Colonic mucosa (tissue), 4 donors: ENCODE results near the gene HSPA9. TPM values are rescaled to one million over a fixed set of nuclear protein-coding genes. Genes with fewer than 3 reads are reported as not detected.

ENCODE experiments used
- DNase-seq: peaks from one replicate; pipeline ENCODE4 v3.0.0-alpha.2; 2020
- H3K27ac ChIP-seq: fragments of 200-600 bp; one replicate; pipeline ENCODE4 v1.8.0; 2021
- H3K27me3 ChIP-seq: fragments of 200-600 bp; one replicate; pipeline ENCODE4 v1.8.0; 2021
- H3K36me3 ChIP-seq: fragments of 200-600 bp; one replicate; pipeline ENCODE4 v1.8.0; 2021
- H3K4me1 ChIP-seq: fragments of 200-600 bp; one replicate; pipeline ENCODE4 v1.8.0; 2021; ENCODE audit warnings: mild to moderate bottlenecking
- H3K4me3 ChIP-seq: fragments of 200-600 bp; one replicate; pipeline ENCODE4 v1.8.0; 2021
- H3K9ac ChIP-seq, 2 donors: one replicate each; pipeline ENCODE4 v1.7.0; 2013; ENCODE audit warnings: control low read depth in 2 of 2, low read depth in 2 of 2, low read length in 2 of 2
- H3K9me3 ChIP-seq: fragments of 200-600 bp; one replicate; pipeline ENCODE4 v1.8.0; 2021
- intact Hi-C: fragments of 100-400 bp; cut with DNase I; formaldehyde crosslinking; loops from one replicate; pipeline ENCODE4 v1.14.1; 2022
- total RNA-seq, 2 donors: library from RNA; stranded (reverse); fragmentation: NEBNext Ultra II Directional in 1 of 2; extraction: Animal tissue kit (Norgen Biotek cat#: 25700) in 1 of 2; gene quantifications; one replicate each; pipeline ENCODE4 v1.2.1, GENCODE V29; 2021
- TF ChIP-seq, protein P1 (sequence below): fragments of 200-600 bp; IDR thresholded peaks from one replicate; pipeline ENCODE4 v1.8.0; 2022; ENCODE audit warnings: antibody characterized with exemption, mild to moderate bottlenecking
- donor health status: healthy.
- donor health status: DM: no; HTN: no; CAD: no.
- donor health status: DM: no; HTN: no; CAD: no.

The HSPA9 gene
- total RNA-seq, 2 donors from 2014 or later, result 196 to 289 TPM

DNA sequence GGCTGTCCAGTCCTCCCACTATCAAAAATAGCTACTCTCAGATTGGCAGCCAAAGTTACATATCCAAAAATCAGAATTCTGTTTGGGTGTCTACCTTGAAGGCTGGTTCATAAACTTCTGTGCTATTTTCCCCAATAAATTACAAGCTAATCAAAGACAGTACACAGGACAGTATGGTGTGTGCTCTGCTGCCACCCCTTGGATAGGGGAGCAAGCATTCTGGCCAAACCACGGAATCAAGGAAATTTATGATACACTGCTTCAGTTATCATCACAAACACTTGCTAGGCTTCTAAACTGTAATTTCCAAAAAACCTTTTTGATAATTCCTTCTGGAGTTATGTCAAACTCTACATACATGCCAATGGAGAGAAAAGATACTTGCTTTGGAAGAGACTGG is 48.0 kb downstream of the HSPA9 start:
- no peak overlapping the region for H3K27ac ChIP-seq
- H3K36me3 ChIP-seq, result no peaks in the 10 kb centered on the region
- no peak overlapping the region for H3K9ac ChIP-seq
- TF ChIP-seq, protein P1, sequence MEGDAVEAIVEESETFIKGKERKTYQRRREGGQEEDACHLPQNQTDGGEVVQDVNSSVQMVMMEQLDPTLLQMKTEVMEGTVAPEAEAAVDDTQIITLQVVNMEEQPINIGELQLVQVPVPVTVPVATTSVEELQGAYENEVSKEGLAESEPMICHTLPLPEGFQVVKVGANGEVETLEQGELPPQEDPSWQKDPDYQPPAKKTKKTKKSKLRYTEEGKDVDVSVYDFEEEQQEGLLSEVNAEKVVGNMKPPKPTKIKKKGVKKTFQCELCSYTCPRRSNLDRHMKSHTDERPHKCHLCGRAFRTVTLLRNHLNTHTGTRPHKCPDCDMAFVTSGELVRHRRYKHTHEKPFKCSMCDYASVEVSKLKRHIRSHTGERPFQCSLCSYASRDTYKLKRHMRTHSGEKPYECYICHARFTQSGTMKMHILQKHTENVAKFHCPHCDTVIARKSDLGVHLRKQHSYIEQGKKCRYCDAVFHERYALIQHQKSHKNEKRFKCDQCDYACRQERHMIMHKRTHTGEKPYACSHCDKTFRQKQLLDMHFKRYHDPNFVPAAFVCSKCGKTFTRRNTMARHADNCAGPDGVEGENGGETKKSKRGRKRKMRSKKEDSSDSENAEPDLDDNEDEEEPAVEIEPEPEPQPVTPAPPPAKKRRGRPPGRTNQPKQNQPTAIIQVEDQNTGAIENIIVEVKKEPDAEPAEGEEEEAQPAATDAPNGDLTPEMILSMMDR, result no peak
- intact Hi-C loops, result no loop called here
- H3K9me3 ChIP-seq, result no peaks in the 10 kb centered on the region
- no peak overlapping the region for H3K4me3 ChIP-seq
- no peaks in the 10 kb centered on the region for H3K27me3 ChIP-seq
- no peak for DNase-seq
- H3K4me1 ChIP-seq, result no peaks in the 10 kb centered on the region

DNA sequence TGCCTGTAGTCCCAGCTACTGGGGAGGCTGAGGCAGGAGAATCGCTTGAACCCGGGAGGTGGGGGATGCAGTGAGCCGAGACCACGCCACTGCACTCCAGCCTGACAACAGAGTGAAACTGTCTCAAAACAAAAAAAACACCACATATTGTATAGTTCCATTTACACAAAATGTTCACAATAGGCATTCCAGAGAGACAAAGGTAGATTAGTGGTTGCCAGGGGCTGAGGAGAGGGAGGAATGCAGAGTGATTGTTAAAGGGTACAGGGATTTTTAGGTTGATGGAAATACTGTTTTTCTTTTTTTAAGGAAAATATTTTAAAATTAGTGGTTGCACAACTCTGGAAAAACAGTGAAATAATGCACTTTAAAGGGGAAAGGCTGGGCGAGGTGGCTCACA is 51.8 kb downstream of the HSPA9 start:
- no peak for DNase-seq
- intact Hi-C loops, result no loop called here
- Histone ChIP-seq H3K4me1 (no peaks in the 10 kb centered on the region), H3K36me3 (no peaks in the 10 kb centered on the region), H3K4me3 (no peak overlapping the region), H3K27ac (no peak overlapping the region), H3K9ac (no peak overlapping the region), H3K27me3 (no peaks in the 10 kb centered on the region), H3K9me3 (no peaks in the 10 kb centered on the region)
- TF ChIP-seq, protein P1, result no peak

DNA sequence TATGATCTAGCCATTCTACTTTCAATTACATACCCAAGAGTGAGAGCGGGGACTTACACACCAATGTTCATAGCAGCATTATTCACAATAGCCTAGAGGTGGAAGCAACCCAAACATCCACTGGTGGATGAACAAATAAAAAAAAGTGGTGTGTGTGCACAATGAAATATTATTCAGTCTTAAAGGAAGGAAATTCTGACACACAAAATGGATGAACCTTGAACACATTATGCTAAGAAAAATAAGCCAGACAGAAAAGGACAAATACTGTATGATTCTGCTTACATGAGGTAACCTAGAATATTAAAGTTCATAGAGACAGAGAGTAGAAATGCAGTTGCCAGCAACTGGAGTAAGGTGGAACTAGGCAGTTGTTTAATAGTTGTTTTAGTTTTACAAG is 54.2 kb downstream of the HSPA9 start:
- intact Hi-C loops, result no loop called here
- Histone ChIP-seq H3K27ac (no peak overlapping the region), H3K9me3 (no peaks in the 10 kb centered on the region), H3K27me3 (no peaks in the 10 kb centered on the region), H3K36me3 (peaks cover 5% of the 10 kb centered on the region), H3K9ac (no peak overlapping the region), H3K4me3 (no peak overlapping the region), H3K4me1 (no peaks in the 10 kb centered on the region)
- DNase-seq, result no peak
- TF ChIP-seq, protein P1, result no peak

DNA sequence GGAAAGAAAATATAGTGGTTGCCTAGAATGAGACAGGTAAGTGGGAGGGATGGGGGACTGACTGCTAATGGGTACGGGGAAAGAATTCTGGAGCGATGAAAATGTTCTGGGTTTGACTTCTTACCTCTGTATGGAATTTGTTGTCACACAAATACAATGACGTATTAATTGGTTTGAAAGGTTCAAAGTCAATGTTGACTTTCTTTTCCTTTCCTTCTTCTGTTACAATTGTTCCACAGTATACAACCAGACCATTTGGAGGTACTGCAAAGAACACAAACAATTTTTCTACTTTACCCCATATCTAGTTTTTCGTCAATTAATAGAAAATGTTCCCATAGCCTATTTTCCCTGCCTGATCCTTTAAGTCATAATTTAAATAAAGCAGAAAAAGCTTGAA is 57.8 kb downstream of the HSPA9 start:
- Histone ChIP-seq H3K9me3 (no peaks in the 10 kb centered on the region), H3K36me3 (peaks cover 5% of the 10 kb centered on the region), H3K9ac (no peak overlapping the region), H3K4me3 (no peak overlapping the region), H3K27ac (no peak overlapping the region), H3K27me3 (no peaks in the 10 kb centered on the region), H3K4me1 (no peaks in the 10 kb centered on the region)
- no peak for DNase-seq
- TF ChIP-seq, protein P1, result no peak
- intact Hi-C loops, result no loop called here

DNA sequence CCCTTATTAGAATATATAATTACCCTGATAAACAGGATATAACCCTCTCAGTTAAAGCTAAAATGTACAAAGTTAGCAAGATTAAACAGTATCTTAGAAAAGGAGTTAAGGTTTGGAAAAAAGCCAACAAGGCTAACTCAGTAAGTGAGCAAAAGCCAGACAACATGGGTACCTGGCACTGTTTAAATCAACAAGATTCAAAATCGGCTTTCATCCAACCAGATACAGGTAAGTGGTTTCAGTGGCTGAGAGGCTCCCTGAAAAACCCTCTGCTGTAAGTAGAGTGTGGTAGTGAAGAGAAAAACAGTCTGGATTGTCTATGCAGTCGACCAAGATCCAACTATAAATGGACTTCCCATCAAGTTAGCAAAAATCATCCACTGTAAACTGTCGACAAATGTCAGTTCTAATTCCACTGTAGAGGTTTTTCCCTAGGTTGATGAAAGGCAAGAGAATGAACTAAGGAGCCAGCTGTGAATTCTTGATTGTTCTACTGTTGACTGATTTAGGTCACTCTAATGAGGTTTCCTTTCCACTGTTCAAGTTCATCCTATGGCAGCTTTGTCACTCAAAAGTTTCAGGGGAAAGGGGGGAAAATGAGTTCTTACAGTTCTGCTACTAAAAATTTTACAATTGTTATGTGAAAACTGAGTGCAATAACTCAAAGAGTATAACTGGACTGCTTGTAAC is 59.5 kb downstream of the HSPA9 start:
- TF ChIP-seq, protein P1, result no peak
- intact Hi-C loops, result no loop called here
- Histone ChIP-seq H3K4me1 (no peaks in the 10 kb centered on the region), H3K27ac (no peak overlapping the region), H3K9ac (no peak overlapping the region), H3K27me3 (no peaks in the 10 kb centered on the region), H3K36me3 (peaks cover 5% of the 10 kb centered on the region), H3K9me3 (no peaks in the 10 kb centered on the region), H3K4me3 (no peak overlapping the region)
- no peak for DNase-seq
